Activated T-helper 1 cell treated with anti-CD3 and anti-CD28 coated beads, Interleukin-12 subunit alpha, Interleukin-12 subunit beta, Interleukin-2, Interleukin-4 antibody, amounts not matched to agents 30 ng/mL and 10 ng/mL and 1 ng/mL, durations not matched to agents 14 hours and 24 hours and 36 hours (primary cell): ENCODE measurements around the gene ACTRT2. TPM values are rescaled to one million over a fixed set of nuclear protein-coding genes. Genes with fewer than 3 reads are reported as not detected.

Source experiments
- DNase-seq: peaks from one replicate; pipeline ENCODE4 v3.0.0; 2021; ENCODE audit warnings: low spot score
- H3K27ac Mint-ChIP-seq: one replicate; pipeline ENCODE4 v1.8.0; 2021; ENCODE audit warnings: mild to moderate bottlenecking, mixed read lengths
- H3K27me3 Mint-ChIP-seq: one replicate; pipeline ENCODE4 v1.8.0; 2022; ENCODE audit warnings: mild to moderate bottlenecking, moderate library complexity, mixed read lengths; ENCODE audit not compliant: insufficient read depth
- H3K36me3 Mint-ChIP-seq: one replicate; pipeline ENCODE4 v1.8.0; 2021; ENCODE audit warnings: low read depth, mixed read lengths
- H3K4me1 Mint-ChIP-seq: one replicate; pipeline ENCODE4 v1.8.0; 2021; ENCODE audit warnings: low read depth, mixed read lengths
- H3K4me3 Mint-ChIP-seq: one replicate; pipeline ENCODE4 v1.8.0; 2021; ENCODE audit warnings: mild to moderate bottlenecking, moderate library complexity, mixed read lengths
- H3K9me3 Mint-ChIP-seq: one replicate; pipeline ENCODE4 v1.8.0; 2021; ENCODE audit warnings: mixed read lengths
- intact Hi-C: fragments of 100-400 bp; cut with micrococcal nuclease; formaldehyde crosslinking; loops from one replicate; pipeline ENCODE4 v1.15.1; 2024
- total RNA-seq: library from RNA; stranded (reverse); gene quantifications from 2 replicates; pipeline ENCODE4 v1.2.3, GENCODE V29; 2022

Gene ACTRT2
- total RNA-seq, 1 donor from 2014 or later, result not detected

DNA sequence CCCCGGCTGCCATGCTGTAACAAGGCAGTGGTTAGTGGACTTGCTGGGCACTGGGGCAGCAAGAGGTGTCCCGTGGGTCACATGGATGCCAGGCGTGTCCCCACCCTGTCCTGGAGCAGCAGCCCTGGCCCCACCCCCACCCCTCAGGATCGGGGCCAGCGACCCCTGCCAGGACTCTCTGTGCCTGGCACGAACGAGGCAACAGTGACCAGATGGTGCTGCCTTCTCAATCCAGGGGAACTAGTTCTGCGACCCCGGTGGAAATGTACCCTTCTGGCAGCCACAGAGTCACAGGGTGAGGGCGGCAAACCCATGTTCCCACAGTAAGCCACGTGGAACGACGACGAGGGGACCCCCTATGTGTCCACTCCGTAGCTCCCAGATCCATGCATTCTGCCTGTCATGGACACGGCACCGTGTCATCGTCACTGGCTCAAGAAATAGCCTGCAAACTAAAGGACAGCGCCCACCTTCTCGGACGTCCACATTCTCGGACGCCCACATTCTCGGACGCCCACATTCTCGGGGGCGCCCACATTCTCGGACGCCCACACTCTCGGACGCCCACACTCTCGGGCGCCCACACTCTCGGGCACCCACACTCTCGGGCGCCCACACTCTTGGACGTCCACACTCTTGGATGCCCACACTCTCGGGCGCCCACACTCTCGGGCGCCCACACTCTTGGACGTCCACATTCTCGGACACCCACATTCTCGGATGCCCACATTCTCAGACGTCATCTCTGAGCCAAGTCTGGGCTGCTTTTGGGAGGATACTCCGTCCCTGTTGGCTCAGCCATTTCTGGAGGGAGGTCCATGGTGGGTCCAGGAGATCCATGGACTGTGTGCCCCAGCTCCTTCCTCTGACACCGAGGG lies 19.6 kb upstream of the ACTRT2 start:
- no peaks in the 10 kb centered on the region for H3K36me3 Mint-ChIP-seq
- peaks cover 4% of the 10 kb centered on the region for H3K9me3 Mint-ChIP-seq
- no peak overlapping the region for H3K27ac Mint-ChIP-seq
- no peaks in the 10 kb centered on the region for H3K4me1 Mint-ChIP-seq
- intact Hi-C loops, result no loop called here
- DNase-seq, result no peak
- H3K27me3 Mint-ChIP-seq, result peaks cover 2% of the 10 kb centered on the region
- H3K4me3 Mint-ChIP-seq, result no peak overlapping the region

DNA sequence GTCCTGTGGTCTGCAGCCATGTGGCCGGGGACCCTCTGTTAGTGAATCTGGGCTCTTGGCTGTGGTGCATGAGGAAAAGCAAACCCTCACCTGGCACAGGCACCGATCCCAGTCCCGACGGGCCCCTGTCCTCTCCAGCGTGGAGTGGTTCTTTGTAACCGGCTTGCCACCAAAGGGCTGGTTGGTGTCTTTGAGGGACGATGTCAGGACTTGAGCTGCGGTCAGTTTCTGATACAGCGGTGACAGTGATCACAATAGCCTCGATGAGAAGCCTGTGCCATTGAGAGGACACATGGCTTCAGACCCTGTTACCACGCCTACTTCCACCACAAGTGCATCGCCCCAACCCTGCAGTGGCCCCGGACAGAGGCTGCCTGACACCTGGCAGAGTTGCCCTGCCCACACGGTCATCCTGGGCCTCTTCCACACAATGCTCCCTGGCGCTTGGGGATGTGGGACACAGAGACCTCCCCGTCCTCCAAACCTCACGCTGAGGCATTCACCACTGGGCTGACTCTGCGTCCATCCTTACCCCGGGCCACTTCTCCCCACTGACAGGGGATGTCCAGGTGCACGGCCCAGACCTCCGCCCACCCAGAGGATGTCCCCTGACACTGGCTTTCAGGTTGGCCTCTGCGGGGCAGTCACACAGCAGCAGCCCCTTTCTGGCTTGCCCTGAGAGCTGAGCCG lies 18.8 kb upstream of the ACTRT2 start:
- intact Hi-C loops, result no loop called here
- H3K36me3 Mint-ChIP-seq, result no peaks in the 10 kb centered on the region
- no peak for DNase-seq
- no peak overlapping the region for H3K27ac Mint-ChIP-seq
- no peak overlapping the region for H3K4me3 Mint-ChIP-seq
- H3K27me3 Mint-ChIP-seq, result peaks cover under 1% of the 10 kb centered on the region
- no peaks in the 10 kb centered on the region for H3K4me1 Mint-ChIP-seq
- H3K9me3 Mint-ChIP-seq, result peaks cover 8% of the 10 kb centered on the region

DNA sequence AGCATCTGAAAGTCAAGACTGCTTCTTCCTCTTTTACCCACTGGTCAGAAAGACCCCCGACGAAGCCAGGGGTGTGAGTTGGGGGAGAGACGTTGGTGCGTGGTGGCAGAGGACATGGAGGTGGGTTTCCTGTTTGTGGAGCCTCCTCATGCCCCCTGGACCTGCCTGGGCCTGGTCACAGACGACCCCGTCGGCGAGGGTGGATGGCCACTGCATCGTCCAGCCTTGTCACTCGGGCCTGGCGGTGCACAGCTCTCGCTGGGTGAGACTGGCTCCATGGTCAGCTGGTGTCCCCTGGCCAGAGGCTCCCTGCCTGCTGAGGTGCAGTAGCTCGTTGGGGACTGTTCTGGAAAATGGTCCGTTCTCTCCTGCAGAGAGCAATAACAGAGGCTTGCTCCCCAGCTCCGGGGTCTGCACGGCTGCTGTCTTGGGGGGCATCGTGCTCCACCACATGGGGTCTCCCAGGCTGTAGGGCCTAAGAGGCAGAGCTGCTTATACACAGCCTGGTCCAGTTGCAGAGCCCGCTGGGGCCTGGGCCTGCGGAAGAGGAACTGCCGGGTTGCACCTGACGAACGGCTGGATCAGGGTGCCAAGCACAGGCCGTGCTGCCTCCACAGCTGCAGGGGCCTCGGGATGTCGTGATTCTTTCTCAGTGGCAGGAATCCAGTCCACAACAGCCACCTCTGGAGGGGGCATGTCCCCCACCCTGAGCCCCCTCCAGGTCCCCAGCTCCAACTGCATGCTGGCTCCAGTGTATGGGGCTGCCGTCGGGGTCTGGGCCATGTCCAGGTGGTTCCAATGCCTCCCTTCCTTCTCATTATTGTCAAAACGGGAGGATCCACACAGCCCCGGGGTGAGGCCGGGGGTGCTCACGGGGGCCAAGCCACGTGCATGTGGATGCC lies 18.0 kb upstream of the ACTRT2 start:
- intact Hi-C loops, result no loop called here
- Mint-ChIP-seq H3K4me1 (no peaks in the 10 kb centered on the region), H3K36me3 (no peaks in the 10 kb centered on the region), H3K27me3 (no peaks in the 10 kb centered on the region), H3K4me3 (no peak overlapping the region), H3K27ac (no peak overlapping the region), H3K9me3 (peaks cover 15% of the 10 kb centered on the region)
- DNase-seq, result no peak

DNA sequence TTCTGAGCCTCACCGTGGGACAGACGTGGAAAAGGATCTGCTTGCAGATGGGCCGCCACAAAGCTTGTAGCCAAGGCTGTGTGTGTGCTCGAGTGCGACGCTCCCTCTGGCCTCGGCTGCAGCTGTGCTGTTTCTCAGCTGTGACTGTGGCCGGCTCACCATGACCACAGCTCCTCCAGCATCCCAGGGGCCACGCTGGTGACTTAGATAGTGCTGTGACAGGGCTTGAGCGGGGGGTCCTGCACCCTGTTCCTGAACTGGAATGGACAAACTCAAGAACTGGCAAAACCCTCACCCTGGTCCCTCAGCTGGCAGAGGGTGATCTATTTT lies 17.4 kb upstream of the ACTRT2 start:
- Mint-ChIP-seq H3K4me3 (no peak overlapping the region), H3K4me1 (no peaks in the 10 kb centered on the region), H3K36me3 (no peaks in the 10 kb centered on the region), H3K27me3 (no peaks in the 10 kb centered on the region), H3K9me3 (peaks cover 19% of the 10 kb centered on the region), H3K27ac (no peak overlapping the region)
- intact Hi-C loops, result no loop called here
- no peak for DNase-seq

DNA sequence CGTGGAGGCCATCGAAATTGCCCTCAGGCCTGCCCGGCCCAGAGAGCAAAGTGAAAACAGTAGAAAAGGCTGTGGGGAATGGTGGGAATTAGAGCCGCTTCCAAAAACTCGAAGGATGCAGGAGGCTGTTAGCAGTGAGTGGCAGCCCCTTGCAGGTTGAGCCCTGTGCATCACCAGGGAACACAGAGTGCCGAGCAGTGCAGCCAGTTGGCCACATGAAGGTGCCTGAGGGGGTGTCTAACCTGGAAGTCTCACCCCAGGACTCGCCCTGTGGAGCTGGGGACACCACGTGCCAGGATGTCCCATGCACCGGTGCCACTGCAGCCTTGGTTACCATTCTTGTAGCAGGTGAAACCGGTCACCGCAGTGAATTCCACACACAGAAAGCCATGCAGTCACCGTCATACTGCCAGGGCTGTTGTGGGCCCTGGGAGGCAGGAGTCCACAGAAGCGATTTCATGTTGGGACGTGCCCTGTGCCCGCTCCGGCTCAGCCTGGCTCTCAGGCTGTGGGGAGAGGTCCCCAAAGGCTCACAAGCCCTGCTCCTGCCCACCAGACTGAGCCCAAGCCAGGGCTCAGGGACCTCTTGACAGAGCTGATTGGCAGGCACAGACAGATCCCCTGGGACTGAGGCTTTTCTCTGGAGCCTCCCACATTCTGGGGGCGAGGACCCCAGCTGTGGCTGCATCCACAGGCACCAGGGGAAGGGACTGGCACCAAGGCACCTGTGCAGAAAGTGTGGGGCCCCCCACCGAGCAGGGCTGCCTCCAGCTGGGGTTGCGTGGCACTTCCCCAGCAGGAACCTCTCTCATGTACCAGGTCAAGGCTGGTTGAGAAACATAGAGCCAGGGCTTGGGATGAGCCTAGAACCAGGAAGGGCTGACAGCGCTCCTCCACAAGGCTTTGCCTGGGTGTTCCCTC lies 16.7 kb upstream of the ACTRT2 start:
- intact Hi-C loops, result no loop called here
- H3K27ac Mint-ChIP-seq, result no peak overlapping the region
- H3K4me3 Mint-ChIP-seq, result no peak overlapping the region
- no peaks in the 10 kb centered on the region for H3K27me3 Mint-ChIP-seq
- H3K9me3 Mint-ChIP-seq, result peaks cover 19% of the 10 kb centered on the region
- H3K4me1 Mint-ChIP-seq, result no peaks in the 10 kb centered on the region
- H3K36me3 Mint-ChIP-seq, result no peaks in the 10 kb centered on the region
- no peak for DNase-seq

DNA sequence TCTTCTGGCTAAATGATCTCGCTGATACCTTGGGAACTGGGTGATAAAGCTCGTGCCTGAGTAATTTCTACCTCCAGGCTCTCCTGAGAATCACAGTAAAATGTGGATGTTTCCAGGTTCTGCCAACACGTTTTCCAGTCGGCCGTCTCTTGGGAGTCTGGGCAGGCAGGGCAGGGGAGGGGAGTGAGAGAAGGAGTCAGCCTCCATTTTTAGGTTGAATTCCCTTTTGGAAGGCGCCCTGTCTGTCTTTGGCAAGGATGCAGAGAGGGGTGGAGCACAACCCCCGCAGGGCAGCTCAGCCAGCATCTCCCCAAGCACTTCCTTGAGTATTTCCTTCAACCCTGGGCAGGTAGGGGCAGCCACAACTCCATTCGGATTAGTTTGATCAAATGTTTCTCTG lies 15.5 kb upstream of the ACTRT2 start:
- Mint-ChIP-seq H3K27ac (no peak overlapping the region), H3K4me3 (no peak overlapping the region), H3K36me3 (no peaks in the 10 kb centered on the region), H3K4me1 (no peaks in the 10 kb centered on the region), H3K27me3 (no peaks in the 10 kb centered on the region), H3K9me3 (peaks cover 19% of the 10 kb centered on the region)
- no peak for DNase-seq
- intact Hi-C loops, result no loop called here

DNA sequence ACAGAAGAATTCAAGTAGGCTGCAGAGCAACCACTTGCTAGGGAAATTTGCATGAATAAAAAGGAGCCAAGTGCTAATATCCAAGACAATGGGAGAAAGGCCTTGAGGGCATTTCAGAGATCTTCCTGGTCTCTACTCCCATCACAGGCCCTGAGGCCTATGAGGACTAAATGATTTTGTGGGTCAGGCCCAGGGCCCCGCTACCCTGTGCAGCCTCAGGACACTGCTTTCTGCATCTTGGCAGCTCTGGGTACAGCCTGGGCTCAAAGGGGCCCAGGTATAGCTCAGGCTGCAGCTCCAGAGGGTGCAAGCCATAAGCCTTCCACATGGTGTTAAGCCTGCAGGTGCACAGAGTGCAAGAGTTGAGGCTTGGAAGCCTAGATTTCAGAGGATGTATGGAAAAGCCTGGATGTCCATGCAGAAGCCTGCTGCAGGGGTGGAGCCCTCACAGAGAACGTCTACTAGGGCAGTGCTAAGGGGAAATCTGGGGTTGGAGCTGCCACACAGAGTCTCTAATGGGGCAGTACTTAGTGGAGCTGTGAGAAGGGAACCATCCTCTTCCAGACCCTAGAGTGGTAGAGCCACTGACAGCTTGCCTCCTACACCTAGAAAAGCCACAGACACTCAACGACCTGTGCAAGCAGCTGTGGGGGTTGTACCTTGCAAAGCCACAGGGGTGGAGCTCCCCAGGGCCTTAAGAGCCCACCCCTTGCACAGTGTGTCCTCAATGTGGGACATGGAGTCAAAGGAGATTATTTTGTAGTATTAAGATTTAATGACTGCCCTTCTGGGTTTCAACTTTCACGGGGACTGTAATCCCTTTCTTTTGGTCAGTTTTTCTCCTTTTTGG lies 13.7 kb upstream of the ACTRT2 start:
- Mint-ChIP-seq H3K9me3 (peaks cover 19% of the 10 kb centered on the region), H3K27ac (no peak overlapping the region), H3K4me1 (no peaks in the 10 kb centered on the region), H3K4me3 (no peak overlapping the region), H3K27me3 (no peaks in the 10 kb centered on the region), H3K36me3 (no peaks in the 10 kb centered on the region)
- DNase-seq, result no peak
- intact Hi-C loops, result no loop called here

DNA sequence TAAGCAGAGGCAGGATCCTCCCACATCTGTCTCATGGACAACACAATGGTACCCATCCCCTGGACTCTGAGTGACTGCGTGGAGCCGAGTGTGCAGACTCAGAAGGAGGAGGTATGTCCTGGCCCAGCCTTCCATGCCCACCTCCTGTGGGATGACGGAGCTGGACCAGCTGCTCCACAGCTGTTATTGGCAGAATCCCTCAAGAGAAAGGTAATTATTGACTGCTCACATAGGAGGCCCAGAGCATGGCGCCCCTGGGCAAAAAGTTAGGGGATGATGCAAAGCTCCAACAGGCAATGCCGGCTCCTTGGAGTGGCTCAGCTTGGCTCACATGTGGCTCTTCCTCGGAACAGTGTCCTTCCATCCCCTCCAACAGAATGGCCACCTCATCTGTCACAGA lies 12.2 kb upstream of the ACTRT2 start:
- Mint-ChIP-seq H3K4me1 (no peaks in the 10 kb centered on the region), H3K4me3 (no peak overlapping the region), H3K36me3 (no peaks in the 10 kb centered on the region), H3K27ac (no peak overlapping the region), H3K9me3 (peaks cover 19% of the 10 kb centered on the region), H3K27me3 (no peaks in the 10 kb centered on the region)
- DNase-seq, result no peak
- intact Hi-C loops, result no loop called here

DNA sequence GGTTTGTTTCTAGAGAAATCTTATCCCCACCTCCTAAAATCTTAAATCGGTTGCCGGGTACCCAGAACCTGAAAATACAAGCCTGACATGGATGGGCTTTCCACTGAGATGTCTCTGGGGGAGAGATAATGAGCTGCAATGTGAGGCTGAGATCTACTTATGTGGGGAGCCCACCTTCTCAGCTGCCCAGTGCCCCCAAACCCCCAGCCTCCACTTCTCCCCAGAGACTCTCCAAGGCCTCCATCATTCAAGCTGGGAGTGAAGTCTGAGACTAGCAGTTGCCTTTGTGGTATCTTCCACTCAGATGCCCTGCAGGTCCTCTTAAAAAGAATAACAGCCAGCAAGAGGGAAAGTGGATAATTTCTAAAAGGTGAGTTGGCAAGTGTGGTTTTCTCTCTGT lies 11.7 kb upstream of the ACTRT2 start:
- intact Hi-C loops, result no loop called here
- Mint-ChIP-seq H3K4me1 (no peaks in the 10 kb centered on the region), H3K9me3 (peaks cover 19% of the 10 kb centered on the region), H3K36me3 (no peaks in the 10 kb centered on the region), H3K27ac (no peak overlapping the region), H3K4me3 (no peak overlapping the region), H3K27me3 (no peaks in the 10 kb centered on the region)
- DNase-seq, result no peak

DNA sequence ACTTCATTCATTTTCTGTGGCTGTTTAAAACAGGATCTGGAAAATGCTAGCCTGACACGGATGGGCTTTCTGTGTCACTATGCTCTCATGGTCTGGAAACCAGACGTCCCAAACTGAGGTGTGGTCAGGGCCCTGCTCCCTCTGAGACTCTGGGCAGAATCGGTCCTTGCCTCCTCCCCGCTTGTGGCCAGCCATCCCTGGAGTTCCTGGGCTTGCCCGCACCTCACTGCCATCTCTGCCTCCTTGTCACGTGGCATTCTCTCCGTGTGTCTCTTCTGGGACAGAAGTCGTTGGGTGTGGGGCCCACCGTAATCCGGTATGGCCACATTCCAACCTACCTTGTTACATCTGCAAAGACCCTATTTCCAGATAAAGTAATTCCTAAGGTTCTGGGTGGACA lies 10.1 kb upstream of the ACTRT2 start:
- Mint-ChIP-seq H3K4me3 (no peak overlapping the region), H3K36me3 (no peaks in the 10 kb centered on the region), H3K4me1 (no peaks in the 10 kb centered on the region), H3K9me3 (peaks cover 19% of the 10 kb centered on the region), H3K27me3 (no peaks in the 10 kb centered on the region), H3K27ac (no peak overlapping the region)
- intact Hi-C loops, result no loop called here
- no peak for DNase-seq

DNA sequence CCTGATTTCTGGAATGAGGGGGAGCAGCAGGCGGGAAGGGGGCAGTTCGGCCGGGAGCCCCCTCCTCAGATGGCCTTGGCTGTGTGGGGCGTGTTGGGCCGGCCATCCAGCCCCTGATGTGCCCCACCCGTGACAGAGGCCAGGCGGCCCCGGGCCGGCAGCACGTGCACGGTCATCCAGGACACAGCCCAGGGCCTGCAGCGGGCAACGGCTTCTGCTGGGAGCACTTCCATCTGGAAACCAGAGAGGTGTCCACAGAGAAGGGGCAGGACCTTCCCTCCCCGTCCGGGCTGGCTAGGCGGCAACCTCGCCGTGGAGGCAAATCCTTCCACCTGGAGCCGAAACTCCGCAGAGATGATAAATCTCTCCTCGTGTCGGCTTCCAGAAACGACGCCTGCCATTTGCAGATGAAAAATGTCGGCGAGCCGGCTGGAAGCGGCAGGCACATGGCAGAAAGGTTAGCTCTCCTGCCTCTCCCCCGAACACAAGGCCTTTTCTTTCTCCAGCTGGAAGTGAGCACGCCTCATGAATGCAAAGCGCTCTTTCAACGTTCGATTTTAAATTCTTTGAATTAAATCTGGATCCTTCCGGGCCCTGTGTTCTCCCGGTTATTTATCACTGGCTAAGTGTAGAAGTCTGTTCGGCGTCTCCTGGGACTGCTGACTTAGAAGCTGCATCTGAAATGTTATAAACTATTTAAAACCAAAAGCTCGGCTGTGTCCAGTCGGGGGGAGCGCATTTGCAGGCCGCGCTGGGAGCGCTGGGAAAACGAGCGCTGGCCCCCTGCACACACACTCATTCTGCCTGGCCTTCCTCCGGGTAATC lies 9.4 kb upstream of the ACTRT2 start:
- no peak overlapping the region for H3K4me3 Mint-ChIP-seq
- DNase-seq, result no peak
- no peaks in the 10 kb centered on the region for H3K27me3 Mint-ChIP-seq
- H3K36me3 Mint-ChIP-seq, result no peaks in the 10 kb centered on the region
- intact Hi-C loops, result no loop called here
- no peaks in the 10 kb centered on the region for H3K4me1 Mint-ChIP-seq
- peaks cover 14% of the 10 kb centered on the region for H3K9me3 Mint-ChIP-seq
- no peak overlapping the region for H3K27ac Mint-ChIP-seq
